Endothelial cell (in vitro differentiated cells): Measurements from ENCODE around the gene CMSS1. TPM values are rescaled to one million over a fixed set of nuclear protein-coding genes. Genes with fewer than 3 reads are reported as not detected.

ENCODE experiments used
- DNase-seq: peaks from one replicate; pipeline ENCODE4 v3.0.0; 2021; ENCODE audit warnings: low spot score
- H3K27ac Mint-ChIP-seq: one replicate; pipeline ENCODE4 v1.8.0; 2021; ENCODE audit warnings: mixed read lengths, inconsistent platforms; ENCODE audit not compliant: unreplicated experiment
- H3K27me3 Mint-ChIP-seq: one replicate; pipeline ENCODE4 v1.8.0; 2021; ENCODE audit warnings: mild to moderate bottlenecking, moderate library complexity, mixed read lengths, inconsistent platforms; ENCODE audit not compliant: unreplicated experiment
- H3K36me3 Mint-ChIP-seq: one replicate; pipeline ENCODE4 v1.8.0; 2021; ENCODE audit warnings: mild to moderate bottlenecking, low read depth, mixed read lengths, inconsistent platforms; ENCODE audit not compliant: unreplicated experiment
- H3K4me1 Mint-ChIP-seq: one replicate; pipeline ENCODE4 v1.8.0; 2021; ENCODE audit warnings: mild to moderate bottlenecking, mixed read lengths, inconsistent platforms; ENCODE audit not compliant: unreplicated experiment
- H3K4me3 Mint-ChIP-seq: one replicate; pipeline ENCODE4 v1.8.0; 2021; ENCODE audit warnings: mild to moderate bottlenecking, mixed read lengths, inconsistent platforms; ENCODE audit not compliant: unreplicated experiment
- H3K9me3 Mint-ChIP-seq: one replicate; pipeline ENCODE4 v1.8.0; 2021; ENCODE audit warnings: mixed read lengths, inconsistent platforms; ENCODE audit not compliant: unreplicated experiment
- total RNA-seq: library from RNA; stranded (reverse); fragmentation: NEBNext Ultra II Directional; extraction: Animal tissue kit (Norgen Biotek cat#: 25700); gene quantifications from one replicate; pipeline ENCODE4 v1.2.1, GENCODE V29; 2021; ENCODE audit not compliant: unreplicated experiment
- TF ChIP-seq, protein P1 (sequence below): fragments of 200-600 bp; sonication (generic); IDR thresholded peaks from one replicate; pipeline ENCODE4 v1.5.0; 2021; ENCODE audit warnings: antibody characterized with exemption; ENCODE audit not compliant: unreplicated experiment

CMSS1 gene
- total RNA-seq, 1 donor from 2014 or later, result 25.8 TPM

GRCh38 chr3:100010087-100010417, 192.4 kb downstream of the CMSS1 start:
- TF ChIP-seq, protein P1, sequence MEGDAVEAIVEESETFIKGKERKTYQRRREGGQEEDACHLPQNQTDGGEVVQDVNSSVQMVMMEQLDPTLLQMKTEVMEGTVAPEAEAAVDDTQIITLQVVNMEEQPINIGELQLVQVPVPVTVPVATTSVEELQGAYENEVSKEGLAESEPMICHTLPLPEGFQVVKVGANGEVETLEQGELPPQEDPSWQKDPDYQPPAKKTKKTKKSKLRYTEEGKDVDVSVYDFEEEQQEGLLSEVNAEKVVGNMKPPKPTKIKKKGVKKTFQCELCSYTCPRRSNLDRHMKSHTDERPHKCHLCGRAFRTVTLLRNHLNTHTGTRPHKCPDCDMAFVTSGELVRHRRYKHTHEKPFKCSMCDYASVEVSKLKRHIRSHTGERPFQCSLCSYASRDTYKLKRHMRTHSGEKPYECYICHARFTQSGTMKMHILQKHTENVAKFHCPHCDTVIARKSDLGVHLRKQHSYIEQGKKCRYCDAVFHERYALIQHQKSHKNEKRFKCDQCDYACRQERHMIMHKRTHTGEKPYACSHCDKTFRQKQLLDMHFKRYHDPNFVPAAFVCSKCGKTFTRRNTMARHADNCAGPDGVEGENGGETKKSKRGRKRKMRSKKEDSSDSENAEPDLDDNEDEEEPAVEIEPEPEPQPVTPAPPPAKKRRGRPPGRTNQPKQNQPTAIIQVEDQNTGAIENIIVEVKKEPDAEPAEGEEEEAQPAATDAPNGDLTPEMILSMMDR, result no peak
- no peak for DNase-seq
- Mint-ChIP-seq H3K27ac (no peak overlapping the region), H3K27me3 (no peaks in the 10 kb centered on the region), H3K4me3 (no peak overlapping the region), H3K4me1 (peaks cover 34% of the 10 kb centered on the region), H3K9me3 (no peaks in the 10 kb centered on the region), H3K36me3 (no peaks in the 10 kb centered on the region)

DNA sequence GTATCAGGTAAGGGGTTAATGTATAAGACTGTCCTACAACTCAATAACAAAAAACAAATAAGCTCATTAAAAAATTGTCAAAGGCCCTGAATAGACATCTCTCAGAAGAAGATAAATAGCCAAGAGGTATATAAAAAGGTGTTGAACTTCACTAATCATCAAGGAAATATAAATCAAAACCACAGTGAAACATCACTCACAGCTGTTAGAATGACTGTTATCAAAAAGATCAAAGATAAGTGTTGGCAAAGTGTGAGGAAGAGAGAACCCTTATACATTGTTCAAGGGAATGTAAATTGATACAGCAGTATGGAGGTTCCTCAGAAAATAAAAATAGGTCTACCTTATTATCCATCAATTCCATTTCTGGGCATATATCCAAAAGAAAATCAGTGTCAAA, 201.1 kb downstream of the CMSS1 start:
- H3K27ac Mint-ChIP-seq, result no peak overlapping the region

GRCh38 chr3:100019719-100020118, 202.1 kb downstream of the CMSS1 start:
- no peak overlapping the region for H3K4me3 Mint-ChIP-seq
- no peak for DNase-seq
- H3K27ac Mint-ChIP-seq, result no peak overlapping the region
- no peaks in the 10 kb centered on the region for H3K36me3 Mint-ChIP-seq
- TF ChIP-seq, protein P1, result no peak
- no peaks in the 10 kb centered on the region for H3K9me3 Mint-ChIP-seq
- H3K4me1 Mint-ChIP-seq, result no peaks in the 10 kb centered on the region
- H3K27me3 Mint-ChIP-seq, result no peaks in the 10 kb centered on the region

More for the DNA sequence above, 201.1 kb downstream of the CMSS1 start:
- no peaks in the 10 kb centered on the region for H3K27me3 Mint-ChIP-seq
- H3K9me3 Mint-ChIP-seq, result no peaks in the 10 kb centered on the region
- no peaks in the 10 kb centered on the region for H3K4me1 Mint-ChIP-seq
- TF ChIP-seq, protein P1, result no peak
- H3K36me3 Mint-ChIP-seq, result no peaks in the 10 kb centered on the region
- DNase-seq, result no peak
- H3K4me3 Mint-ChIP-seq, result no peak overlapping the region

DNA sequence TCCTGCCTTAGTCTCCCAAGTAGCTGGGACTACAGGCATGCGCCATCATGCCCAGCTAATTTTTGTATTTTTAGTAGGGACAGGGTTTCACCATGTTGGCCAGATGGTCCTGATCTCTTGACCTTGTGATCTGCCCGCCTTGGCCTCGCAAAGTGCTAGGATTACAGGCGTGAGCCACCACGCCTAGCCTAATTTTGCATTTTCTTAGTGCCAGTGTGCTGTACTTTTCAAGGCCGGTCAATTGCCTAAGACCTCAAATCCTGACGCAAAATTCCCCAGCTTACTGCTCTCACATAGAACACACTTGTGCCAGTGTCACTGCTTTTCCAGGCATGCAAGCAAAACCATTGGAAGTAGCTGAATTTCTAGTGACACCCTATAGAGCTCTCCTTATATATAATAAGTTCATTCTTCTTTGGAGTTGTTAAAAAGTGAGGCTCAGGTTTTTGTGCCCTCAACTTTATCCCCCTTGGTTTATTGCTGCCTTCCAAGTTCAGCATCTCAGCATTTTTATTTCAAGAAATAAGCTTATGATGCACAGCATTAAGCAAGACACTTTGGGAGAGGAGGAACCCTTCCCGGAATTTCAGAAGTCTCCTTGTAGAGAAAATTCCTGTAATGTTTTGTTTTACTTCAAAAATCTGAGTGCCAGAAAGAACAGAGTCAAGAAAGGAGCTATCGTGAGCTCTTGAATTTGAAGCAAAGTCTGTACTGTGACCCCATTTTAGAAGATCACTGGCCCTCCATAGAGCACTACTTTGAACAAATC, 203.4 kb downstream of the CMSS1 start:
- DNase-seq, result no peak
- Mint-ChIP-seq H3K9me3 (no peaks in the 10 kb centered on the region), H3K36me3 (no peaks in the 10 kb centered on the region), H3K27ac (no peak overlapping the region), H3K4me1 (no peaks in the 10 kb centered on the region), H3K27me3 (no peaks in the 10 kb centered on the region), H3K4me3 (no peak overlapping the region)
- TF ChIP-seq, protein P1, result no peak

DNA sequence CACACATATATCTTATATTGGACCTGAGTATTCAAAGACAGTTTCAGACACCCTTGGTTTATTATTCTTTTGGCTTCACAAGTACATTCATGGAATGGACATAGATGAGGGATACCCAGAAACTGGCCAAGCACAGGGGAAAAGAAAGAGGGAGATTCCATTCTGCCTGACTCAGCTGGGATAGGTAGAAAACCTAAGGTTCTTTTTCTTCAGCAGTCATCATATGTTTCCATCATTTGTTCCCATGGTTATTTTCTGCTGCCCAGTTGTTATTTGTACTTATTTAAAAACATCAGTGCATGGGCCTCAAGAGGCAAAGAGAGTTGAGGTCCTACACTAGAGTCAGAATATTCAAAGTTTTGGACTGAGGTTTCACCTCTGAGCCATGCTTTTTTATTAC, 204.8 kb downstream of the CMSS1 start:
- Mint-ChIP-seq H3K36me3 (no peaks in the 10 kb centered on the region), H3K9me3 (no peaks in the 10 kb centered on the region), H3K4me1 (no peaks in the 10 kb centered on the region), H3K4me3 (no peak overlapping the region), H3K27me3 (no peaks in the 10 kb centered on the region), H3K27ac (no peak overlapping the region)
- DNase-seq, result no peak
- TF ChIP-seq, protein P1, result no peak
